Progenitor cell of endocrine pancreas (in vitro differentiated cells): ENCODE measurements around the gene PLCXD1. TPM values are rescaled to one million over a fixed set of nuclear protein-coding genes. Genes with fewer than 3 reads are reported as not detected.
"Not testable (repeated sequence)": the region's sequence is repeated elsewhere in the genome, so short reads cannot be mapped to it uniquely, and the experiment has no call there.

Experiments
- DNase-seq: peaks from one replicate; pipeline ENCODE4 v3.0.0; 2021; ENCODE audit warnings: low spot score; ENCODE audit not compliant: unreplicated experiment
- H3K27ac Mint-ChIP-seq: 2 replicates; pipeline ENCODE4 v1.8.0; 2021; ENCODE audit warnings: mild to moderate bottlenecking, moderate library complexity, mixed read lengths
- H3K27me3 Mint-ChIP-seq: 2 replicates; pipeline ENCODE4 v1.8.0; 2021; ENCODE audit warnings: mixed read lengths
- H3K36me3 Mint-ChIP-seq: 2 replicates; pipeline ENCODE4 v1.8.0; 2022; ENCODE audit warnings: mixed read lengths; ENCODE audit not compliant: insufficient read depth
- H3K4me1 Mint-ChIP-seq: 2 replicates; pipeline ENCODE4 v1.8.0; 2021; ENCODE audit warnings: low read depth, mixed read lengths
- H3K4me3 Mint-ChIP-seq: 2 replicates; pipeline ENCODE4 v1.8.0; 2021; ENCODE audit warnings: low read depth, mild to moderate bottlenecking, moderate library complexity, mixed read lengths
- H3K9me3 Mint-ChIP-seq: 2 replicates; pipeline ENCODE4 v1.8.0; 2021; ENCODE audit warnings: low read depth, mixed read lengths
- CTCF ChIP-seq: fragments of 200-600 bp; sonication (generic); IDR thresholded peaks from one replicate; pipeline ENCODE4 v1.5.0; 2021; ENCODE audit warnings: antibody characterized with exemption, mild to moderate bottlenecking; ENCODE audit not compliant: unreplicated experiment
- total RNA-seq: library from RNA; stranded (reverse); gene quantifications from 2 replicates; pipeline ENCODE4 v1.2.1, GENCODE V29; 2021

PLCXD1 gene
- total RNA-seq, 1 donor from 2014 or later = 55.6 TPM

GRCh38 chrX:276581-277201, 4.5 kb upstream of the PLCXD1 start:
- Mint-ChIP-seq H3K4me1 (peaks cover 15% of the 10 kb centered on the region), H3K27me3 (no peaks in the 10 kb centered on the region), H3K36me3 (no peaks in the 10 kb centered on the region), H3K9me3 (no peaks in the 10 kb centered on the region), H3K27ac (no peak overlapping the region), H3K4me3 (peak overlapping the region; percentile 68)
- no peak for TF ChIP-seq CTCF
- DNase-seq = no peak

GRCh38 chrX:279757-280604, 1.2 kb upstream of the PLCXD1 start:
- peak overlapping the region; percentile 74 for H3K27ac Mint-ChIP-seq
- H3K4me3 Mint-ChIP-seq = peak overlapping the region; percentile 44
- not testable (repeated sequence) for DNase-seq, H3K9me3 Mint-ChIP-seq, H3K36me3 Mint-ChIP-seq, H3K27me3 Mint-ChIP-seq
- H3K4me1 Mint-ChIP-seq = peaks cover 15% of the 10 kb centered on the region

GRCh38 chrX:280722-281121, 459 bp upstream of the PLCXD1 start:
- DNase-seq, H3K9me3 Mint-ChIP-seq, H3K27ac Mint-ChIP-seq, H3K27me3 Mint-ChIP-seq, H3K36me3 Mint-ChIP-seq, H3K4me3 Mint-ChIP-seq: not testable (repeated sequence)
- peaks cover 15% of the 10 kb centered on the region for H3K4me1 Mint-ChIP-seq

- not testable (repeated sequence) for H3K36me3 Mint-ChIP-seq, DNase-seq, H3K9me3 Mint-ChIP-seq, H3K27me3 Mint-ChIP-seq
- Mint-ChIP-seq H3K4me1 (peaks cover 14% of the 10 kb centered on the region), H3K4me3 (peak overlapping the region; percentile 83), H3K27ac (peak overlapping the region; percentile 92)
Measured at GRCh38 chrX:282000-282681, 960 bp downstream of the PLCXD1 start.

- Mint-ChIP-seq H3K9me3 (no peaks in the 10 kb centered on the region), H3K27me3 (no peaks in the 10 kb centered on the region), H3K27ac (peak overlapping the region; percentile 97), H3K4me1 (peaks cover 12% of the 10 kb centered on the region), H3K36me3 (peaks cover 8% of the 10 kb centered on the region), H3K4me3 (peak overlapping the region; percentile 87)
- DNase-seq = peak; percentile 75
- no peak for TF ChIP-seq CTCF
Measured at GRCh38 chrX:283115-283845, 2.1 kb downstream of the PLCXD1 start.

- H3K4me3 Mint-ChIP-seq = no peak overlapping the region
- DNase-seq = no peak
- peaks cover 10% of the 10 kb centered on the region for H3K36me3 Mint-ChIP-seq
- H3K4me1 Mint-ChIP-seq = peaks cover 3% of the 10 kb centered on the region
- H3K27me3 Mint-ChIP-seq = no peaks in the 10 kb centered on the region
- no peaks in the 10 kb centered on the region for H3K9me3 Mint-ChIP-seq
- no peak for TF ChIP-seq CTCF
- H3K27ac Mint-ChIP-seq = no peak overlapping the region
Measured at GRCh38 chrX:285076-285677, 4.0 kb downstream of the PLCXD1 start.
